GM18951 (cell line): Measurements from ENCODE around the gene BRME1.

Experiments
- POLR2A ChIP-seq: IDR thresholded peaks from 4 replicates; pipeline ENCODE4 v1.6.1; 2011; ENCODE audit warnings: mild to moderate bottlenecking; ENCODE audit not compliant: insufficient read length, insufficient read depth; ENCODE audit errors: extremely low read depth
- in situ Hi-C: fragments of 300-500 bp; cut with MboI; formaldehyde crosslinking; loops from one replicate; pipeline ENCODE4 v1.12.0; 2022; ENCODE audit warnings: low sequenced_read_pairs, mixed read lengths, inconsistent platforms; ENCODE audit not compliant: unreplicated experiment

The BRME1 gene

DNA sequence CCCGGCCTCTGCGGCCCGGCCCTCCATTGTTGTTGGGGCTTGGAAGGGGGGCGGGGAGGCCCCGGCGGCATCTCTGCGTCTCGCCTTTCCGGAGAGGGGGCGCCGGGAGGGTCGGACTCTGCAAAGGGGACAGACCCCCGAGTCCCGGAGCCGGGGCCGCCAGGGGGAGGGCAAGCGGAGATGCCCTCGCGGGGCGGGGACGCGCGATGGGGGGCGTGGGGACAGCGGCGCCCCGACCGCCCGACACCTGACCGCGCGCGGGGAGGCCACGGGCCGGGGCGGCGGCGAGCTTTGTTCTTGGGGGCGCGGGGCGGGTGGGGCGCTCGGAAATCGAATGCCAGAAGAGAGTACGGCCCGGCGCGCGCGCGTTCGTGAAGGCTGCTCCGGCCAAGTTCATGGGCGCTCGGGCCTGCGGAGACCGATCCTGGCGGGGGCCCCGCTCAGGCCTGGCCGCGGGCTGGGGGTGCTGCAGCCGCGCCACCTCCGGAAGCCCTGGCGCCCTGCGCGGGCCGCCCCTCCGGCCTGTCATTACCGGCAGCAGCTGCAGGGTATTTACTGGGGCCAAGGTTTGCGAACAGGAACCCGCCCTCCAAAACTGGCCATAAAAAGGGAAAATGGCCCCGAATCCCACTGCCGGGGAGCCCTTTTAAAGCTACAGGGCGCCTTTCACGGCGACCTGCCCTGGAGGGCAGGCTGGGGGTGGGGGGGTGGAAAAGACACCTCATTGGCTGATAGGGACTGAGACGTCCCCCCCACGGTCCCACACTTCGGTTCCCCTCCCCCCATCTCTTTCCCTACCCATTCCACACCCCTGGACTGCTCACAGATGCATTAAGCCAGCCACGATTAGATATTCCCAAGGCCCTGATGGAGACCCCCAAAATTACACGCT is 40.1 kb downstream of the BRME1 start:
- TF ChIP-seq POLR2A = peak; percentile 32
- in situ Hi-C loops = loop anchor here (10.0 to 25.0 kb wide), 2 partner anchors 81 to 579 kb away; no protein-coding TSS in a partner anchor

GRCh38 chr19:13864667-13865570 is 41.0 kb downstream of the BRME1 start:
- in situ Hi-C loops = loop anchor here (5.0 to 25.0 kb wide), 3 partner anchors 80 to 578 kb away; no protein-coding TSS in a partner anchor
- TF ChIP-seq POLR2A = no peak

- in situ Hi-C loops = loop anchor here (5.0 to 25.0 kb wide), 3 partner anchors 79 to 577 kb away; no protein-coding TSS in a partner anchor
- TF ChIP-seq POLR2A = no peak
Observed at GRCh38 chr19:13864046-13864666, 41.8 kb downstream of the BRME1 start.

GRCh38 chr19:13861714-13862531 is 44.0 kb downstream of the BRME1 start:
- in situ Hi-C loops = loop anchor here (5.0 to 25.0 kb wide), 3 partner anchors 77 to 575 kb away; no protein-coding TSS in a partner anchor
- peak; percentile 59 for TF ChIP-seq POLR2A

DNA sequence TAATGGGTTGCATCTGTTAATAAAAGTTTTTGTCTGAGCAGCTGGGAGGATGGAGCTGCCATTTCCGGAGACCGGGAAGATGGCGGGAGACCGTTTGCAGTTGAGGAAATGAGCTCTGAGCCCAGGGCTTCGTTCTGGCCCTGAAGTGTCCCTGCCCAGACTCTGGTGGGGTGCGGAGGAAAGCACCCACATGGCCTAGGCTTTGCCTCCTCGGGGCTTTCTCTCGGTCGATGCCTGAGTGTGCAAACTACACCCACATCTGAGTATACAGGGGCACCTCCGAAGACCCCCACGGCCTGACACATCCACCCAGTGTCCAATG is 44.6 kb downstream of the BRME1 start:
- no peak for TF ChIP-seq POLR2A
- in situ Hi-C loops = loop anchor here (5.0 to 25.0 kb wide), 3 partner anchors 77 to 574 kb away; no protein-coding TSS in a partner anchor

DNA sequence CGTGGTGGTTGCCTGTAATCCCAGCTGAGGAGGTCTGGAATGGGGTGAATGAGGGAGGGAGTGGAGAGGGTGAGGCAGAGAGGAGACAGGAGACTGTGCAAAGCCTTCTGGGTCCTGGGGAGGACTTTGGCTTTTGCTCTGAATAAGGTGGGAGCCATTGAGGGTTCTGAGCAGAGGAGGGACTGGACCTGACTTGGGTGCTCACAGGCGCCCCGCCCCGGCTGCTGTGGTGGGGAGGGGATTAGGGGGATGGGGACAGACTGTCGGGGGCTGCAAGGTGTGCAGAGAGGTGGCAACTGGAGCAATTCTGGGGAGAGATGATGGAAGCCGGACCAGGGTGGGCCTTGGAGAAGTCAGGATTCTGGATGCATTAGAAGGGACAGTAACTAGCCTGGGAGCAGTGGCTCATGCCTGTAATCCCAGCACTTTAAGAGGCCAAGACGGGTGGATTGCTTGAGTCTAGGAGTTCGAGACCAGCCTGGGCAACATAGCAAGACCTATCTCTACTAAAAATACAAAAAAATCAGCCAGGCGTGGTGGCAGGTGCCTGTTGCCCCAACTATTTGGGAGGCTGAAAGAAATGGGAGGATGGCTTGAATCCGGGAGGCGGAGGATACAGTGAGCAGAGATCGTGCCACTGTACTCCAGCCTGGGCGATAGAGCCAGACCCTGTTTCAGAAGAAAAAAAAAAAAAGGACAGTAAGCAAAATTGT is 45.1 kb downstream of the BRME1 start:
- no peak for TF ChIP-seq POLR2A

DNA sequence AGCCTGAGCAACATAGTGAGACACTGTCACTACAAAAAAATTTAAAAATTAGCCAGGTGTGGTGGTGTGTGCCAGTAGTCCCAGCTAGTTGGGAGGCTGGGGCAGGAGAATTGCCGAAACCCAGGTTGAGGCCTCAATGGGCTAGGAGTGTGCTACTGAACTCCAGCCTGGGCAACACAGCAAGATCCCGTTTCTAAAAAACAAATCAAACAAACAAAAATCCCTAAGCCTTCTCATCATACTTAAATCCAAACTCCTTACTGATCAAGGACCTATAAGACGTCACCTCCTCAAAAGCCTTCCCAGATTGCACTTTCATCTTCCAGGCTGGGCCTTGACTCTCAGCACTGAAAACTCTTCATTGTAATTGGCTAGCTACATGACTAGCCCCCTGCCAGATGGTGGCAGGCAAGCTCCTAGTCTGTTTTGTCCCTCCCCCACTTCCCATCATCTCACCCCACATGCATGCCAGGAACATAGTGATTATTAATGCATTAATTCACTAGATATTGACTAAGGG is 46.5 kb downstream of the BRME1 start:
- no peak for TF ChIP-seq POLR2A
- in situ Hi-C loops = loop anchor here (25.0 kb wide), 1 partner anchor 572 kb away; no protein-coding TSS in a partner anchor

More for the DNA sequence above, 45.1 kb downstream of the BRME1 start:
- in situ Hi-C loops = loop anchor here (5.0 to 25.0 kb wide), 3 partner anchors 76 to 574 kb away; no protein-coding TSS in a partner anchor

GRCh38 chr19:13856497-13856896 is 49.4 kb downstream of the BRME1 start:
- TF ChIP-seq POLR2A = no peak
- in situ Hi-C loops = loop anchor here (25.0 kb wide), 1 partner anchor 569 kb away; no protein-coding TSS in a partner anchor

DNA sequence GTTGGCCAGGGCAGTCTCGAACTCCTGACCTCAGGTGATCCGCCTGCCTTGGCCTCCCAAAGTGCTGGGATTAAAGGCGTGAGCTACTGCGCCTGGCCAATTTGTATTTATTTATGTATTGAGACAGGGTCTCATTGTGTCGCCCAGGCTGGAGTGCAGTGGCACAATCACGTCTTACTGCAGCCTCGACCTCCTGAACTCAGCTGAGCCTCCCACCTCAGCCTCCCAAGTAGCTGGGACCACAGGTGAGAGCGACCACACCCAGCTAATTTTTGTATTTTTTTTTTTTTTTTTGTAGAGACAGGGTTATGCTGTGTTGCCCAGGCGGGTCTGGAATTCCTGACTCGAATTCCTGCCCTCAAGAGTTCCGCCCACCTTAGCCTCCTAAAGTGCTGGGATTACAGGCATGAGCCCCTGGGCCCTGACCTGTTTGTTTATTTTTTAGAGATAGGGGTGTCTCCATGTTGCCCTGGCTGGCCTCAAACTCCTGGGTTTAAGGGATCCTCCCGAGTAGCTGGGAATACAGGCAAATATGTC is 53.7 kb downstream of the BRME1 start:
- in situ Hi-C loops = loop anchor here (25.0 kb wide), 1 partner anchor 565 kb away; no protein-coding TSS in a partner anchor

DNA sequence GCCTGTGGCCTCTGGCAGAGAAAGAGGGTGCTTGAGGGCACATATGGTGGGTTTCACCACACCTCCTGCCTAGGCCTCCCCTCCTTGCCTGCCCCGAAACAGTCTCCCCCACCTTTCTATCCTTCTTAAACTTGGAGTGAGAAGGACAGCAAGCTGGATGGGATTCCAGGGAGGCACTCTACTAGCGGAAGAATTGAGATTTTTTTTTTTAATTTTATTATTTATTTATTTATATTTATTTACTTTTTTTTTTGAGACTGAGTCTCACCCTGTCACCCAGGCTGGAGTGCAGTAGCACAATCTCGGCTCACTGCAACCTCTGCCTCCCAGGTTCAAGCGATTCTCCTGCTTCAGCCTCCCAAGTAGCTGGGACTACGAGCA is 54.2 kb downstream of the BRME1 start:
- in situ Hi-C loops = loop anchor here (25.0 kb wide), 1 partner anchor 564 kb away; no protein-coding TSS in a partner anchor
